Osteocyte (in vitro differentiated cells): ENCODE data around the gene SOCS7. TPM values are rescaled to one million over a fixed set of nuclear protein-coding genes. Genes with fewer than 3 reads are reported as not detected.

Experiments used
- DNase-seq: peaks from one replicate; pipeline ENCODE4 v3.0.0; 2021; ENCODE audit warnings: mixed read lengths; ENCODE audit not compliant: unreplicated experiment; ENCODE audit errors: extremely low spot score
- H3K27ac Mint-ChIP-seq: one replicate; pipeline ENCODE4 v1.8.0; 2021; ENCODE audit warnings: mild to moderate bottlenecking, mixed read lengths; ENCODE audit not compliant: unreplicated experiment
- H3K27me3 Mint-ChIP-seq: one replicate; pipeline ENCODE4 v1.8.0; 2021; ENCODE audit warnings: mixed read lengths; ENCODE audit not compliant: unreplicated experiment
- H3K36me3 Mint-ChIP-seq: one replicate; pipeline ENCODE4 v1.8.0; 2021; ENCODE audit warnings: mixed read lengths; ENCODE audit not compliant: unreplicated experiment
- H3K4me1 Mint-ChIP-seq: one replicate; pipeline ENCODE4 v1.8.0; 2021; ENCODE audit warnings: mixed read lengths; ENCODE audit not compliant: unreplicated experiment
- H3K4me3 Mint-ChIP-seq: one replicate; pipeline ENCODE4 v1.8.0; 2021; ENCODE audit warnings: mild to moderate bottlenecking, moderate library complexity, mixed read lengths; ENCODE audit not compliant: unreplicated experiment
- H3K9me3 Mint-ChIP-seq: one replicate; pipeline ENCODE4 v1.8.0; 2021; ENCODE audit warnings: mixed read lengths; ENCODE audit not compliant: unreplicated experiment
- total RNA-seq: library from RNA; stranded (reverse); gene quantifications from 2 replicates; pipeline ENCODE4 v1.2.1, GENCODE V29; 2021
- TF ChIP-seq, protein P1 (sequence below): fragments of 200-600 bp; sonication (generic); IDR thresholded peaks from 2 replicates; pipeline ENCODE4 v1.5.0; 2021; ENCODE audit warnings: antibody characterized with exemption, mild to moderate bottlenecking, moderate library complexity

SOCS7 gene
- total RNA-seq, 1 donor from 2014 or later: 19.1 TPM

DNA sequence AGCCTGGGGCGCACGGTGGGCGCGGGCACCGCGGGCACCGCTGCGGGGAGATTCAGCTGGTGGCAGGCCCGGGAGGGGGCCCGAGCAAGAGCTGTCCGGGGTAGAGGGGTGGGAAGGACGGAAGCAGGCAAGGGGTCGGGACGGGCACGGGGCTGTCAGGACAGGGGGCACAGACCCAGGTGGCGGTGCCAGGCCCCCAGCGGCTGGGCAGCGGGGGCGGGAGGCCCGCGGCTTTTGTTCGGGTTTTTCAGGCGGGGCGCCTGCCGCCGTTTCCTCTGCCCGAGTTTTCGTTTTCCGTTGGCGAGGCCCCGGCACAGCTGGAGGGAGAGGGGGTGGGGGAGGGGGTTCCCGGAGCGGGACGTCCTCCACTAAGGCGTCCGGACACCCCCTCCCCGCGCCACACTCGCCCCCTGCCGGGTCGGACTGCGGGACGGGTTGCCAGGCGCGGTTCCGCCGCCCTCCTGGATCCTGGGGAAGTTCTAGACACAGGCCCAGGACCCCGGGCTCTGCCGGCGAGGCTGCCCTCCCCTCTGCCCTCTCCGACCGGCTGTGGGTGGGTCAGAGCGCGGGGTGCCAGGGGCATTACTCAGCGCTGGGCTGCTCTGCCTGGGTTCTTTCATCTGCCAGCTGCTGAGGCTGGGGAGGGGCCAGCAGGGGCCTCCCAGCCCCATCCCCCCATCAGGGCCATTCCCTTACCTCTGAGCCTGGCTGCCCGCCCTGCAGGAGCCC is 77.2 kb downstream of the SOCS7 start:
- DNase-seq: no peak
- H3K4me3 Mint-ChIP-seq: peak overlapping the region; percentile 69
- peak overlapping the region; percentile 81 for H3K27ac Mint-ChIP-seq
- peaks cover 72% of the 10 kb centered on the region for H3K4me1 Mint-ChIP-seq
- H3K27me3 Mint-ChIP-seq: no peaks in the 10 kb centered on the region
- no peaks in the 10 kb centered on the region for H3K9me3 Mint-ChIP-seq
- TF ChIP-seq, protein P1, sequence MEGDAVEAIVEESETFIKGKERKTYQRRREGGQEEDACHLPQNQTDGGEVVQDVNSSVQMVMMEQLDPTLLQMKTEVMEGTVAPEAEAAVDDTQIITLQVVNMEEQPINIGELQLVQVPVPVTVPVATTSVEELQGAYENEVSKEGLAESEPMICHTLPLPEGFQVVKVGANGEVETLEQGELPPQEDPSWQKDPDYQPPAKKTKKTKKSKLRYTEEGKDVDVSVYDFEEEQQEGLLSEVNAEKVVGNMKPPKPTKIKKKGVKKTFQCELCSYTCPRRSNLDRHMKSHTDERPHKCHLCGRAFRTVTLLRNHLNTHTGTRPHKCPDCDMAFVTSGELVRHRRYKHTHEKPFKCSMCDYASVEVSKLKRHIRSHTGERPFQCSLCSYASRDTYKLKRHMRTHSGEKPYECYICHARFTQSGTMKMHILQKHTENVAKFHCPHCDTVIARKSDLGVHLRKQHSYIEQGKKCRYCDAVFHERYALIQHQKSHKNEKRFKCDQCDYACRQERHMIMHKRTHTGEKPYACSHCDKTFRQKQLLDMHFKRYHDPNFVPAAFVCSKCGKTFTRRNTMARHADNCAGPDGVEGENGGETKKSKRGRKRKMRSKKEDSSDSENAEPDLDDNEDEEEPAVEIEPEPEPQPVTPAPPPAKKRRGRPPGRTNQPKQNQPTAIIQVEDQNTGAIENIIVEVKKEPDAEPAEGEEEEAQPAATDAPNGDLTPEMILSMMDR: no peak
- no peaks in the 10 kb centered on the region for H3K36me3 Mint-ChIP-seq

DNA sequence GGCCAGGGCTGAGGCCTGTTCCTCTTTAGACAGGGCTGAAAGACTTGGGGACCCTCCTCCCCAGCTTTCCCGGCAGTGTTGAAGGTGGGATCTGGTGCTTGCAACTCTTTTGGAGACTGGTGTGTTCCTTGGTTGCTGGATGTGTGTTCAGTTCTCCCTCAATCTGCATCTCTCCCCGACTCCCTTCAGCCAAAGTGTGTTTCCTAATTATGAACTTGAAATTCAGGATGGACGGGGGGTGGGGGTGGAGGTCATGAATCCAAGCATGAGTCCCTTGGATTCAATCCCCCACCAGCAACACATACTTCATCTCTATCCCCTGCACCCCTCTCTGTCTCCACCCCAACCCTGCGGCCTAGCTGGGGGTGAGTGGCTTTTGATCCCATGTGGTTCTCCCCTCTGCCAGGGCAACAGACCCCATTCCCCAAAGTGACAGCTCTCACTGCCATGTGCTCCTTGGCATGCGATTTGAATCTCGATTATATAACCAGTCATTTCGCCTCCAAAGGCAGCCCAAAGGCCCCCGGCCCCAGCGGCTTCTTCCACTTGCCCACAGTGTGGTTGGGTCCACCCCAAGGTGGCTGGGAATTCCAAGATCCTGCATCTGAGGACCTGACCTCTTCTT is 77.9 kb downstream of the SOCS7 start:
- no peaks in the 10 kb centered on the region for H3K36me3 Mint-ChIP-seq
- H3K27ac Mint-ChIP-seq: peak overlapping the region; percentile 81
- H3K27me3 Mint-ChIP-seq: no peaks in the 10 kb centered on the region
- H3K4me3 Mint-ChIP-seq: peak overlapping the region; percentile 69
- no peaks in the 10 kb centered on the region for H3K9me3 Mint-ChIP-seq
- TF ChIP-seq, protein P1: no peak
- DNase-seq: no peak
- peaks cover 72% of the 10 kb centered on the region for H3K4me1 Mint-ChIP-seq

DNA sequence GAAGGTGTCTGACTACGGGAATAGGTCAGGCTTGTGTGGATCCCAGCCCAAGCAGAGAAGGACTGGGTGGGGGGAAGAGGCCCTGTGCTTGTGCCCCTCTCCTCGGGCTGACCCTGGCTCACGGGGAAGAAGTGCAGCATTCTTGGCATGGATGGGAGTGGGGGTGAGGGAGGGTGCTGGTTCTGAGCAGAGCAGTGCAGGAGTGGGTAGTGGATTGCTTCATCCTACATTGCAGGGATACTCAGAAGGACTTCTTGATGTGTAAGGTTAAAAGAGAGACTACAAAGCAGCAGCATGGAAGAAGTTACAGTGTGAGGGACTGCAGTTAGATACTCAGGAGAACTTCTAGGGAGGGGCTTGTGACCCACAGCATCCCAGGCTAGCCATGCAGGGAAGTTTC is 78.7 kb downstream of the SOCS7 start:
- H3K4me1 Mint-ChIP-seq: peaks cover 72% of the 10 kb centered on the region
- no peaks in the 10 kb centered on the region for H3K27me3 Mint-ChIP-seq
- peak overlapping the region; percentile 81 for H3K27ac Mint-ChIP-seq
- H3K36me3 Mint-ChIP-seq: no peaks in the 10 kb centered on the region
- peak overlapping the region; percentile 69 for H3K4me3 Mint-ChIP-seq
- no peak for DNase-seq
- no peaks in the 10 kb centered on the region for H3K9me3 Mint-ChIP-seq
- TF ChIP-seq, protein P1: no peak

DNA sequence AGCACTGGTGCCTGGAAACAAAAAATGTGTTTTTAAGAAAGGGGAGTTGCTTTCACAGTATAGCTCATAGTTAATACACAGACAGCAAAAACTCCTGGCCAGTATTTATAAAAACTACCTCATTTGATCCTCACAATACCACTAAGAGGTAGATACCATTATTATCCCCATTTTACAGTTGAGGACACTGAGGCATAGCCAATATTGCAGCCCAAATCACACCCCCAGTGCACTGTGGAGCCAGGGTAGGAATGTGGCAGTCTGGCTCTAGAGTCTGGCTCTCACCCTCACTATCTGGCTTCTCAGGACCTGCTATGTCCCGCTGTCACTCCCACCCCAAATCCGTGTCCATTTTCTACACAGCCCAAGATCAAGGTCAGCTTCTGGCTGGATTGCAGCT is 79.2 kb downstream of the SOCS7 start:
- Mint-ChIP-seq H3K4me3 (no peak overlapping the region), H3K36me3 (no peaks in the 10 kb centered on the region), H3K9me3 (no peaks in the 10 kb centered on the region), H3K27me3 (no peaks in the 10 kb centered on the region), H3K4me1 (peaks cover 68% of the 10 kb centered on the region), H3K27ac (no peak overlapping the region)
- DNase-seq: no peak
- TF ChIP-seq, protein P1: no peak

DNA sequence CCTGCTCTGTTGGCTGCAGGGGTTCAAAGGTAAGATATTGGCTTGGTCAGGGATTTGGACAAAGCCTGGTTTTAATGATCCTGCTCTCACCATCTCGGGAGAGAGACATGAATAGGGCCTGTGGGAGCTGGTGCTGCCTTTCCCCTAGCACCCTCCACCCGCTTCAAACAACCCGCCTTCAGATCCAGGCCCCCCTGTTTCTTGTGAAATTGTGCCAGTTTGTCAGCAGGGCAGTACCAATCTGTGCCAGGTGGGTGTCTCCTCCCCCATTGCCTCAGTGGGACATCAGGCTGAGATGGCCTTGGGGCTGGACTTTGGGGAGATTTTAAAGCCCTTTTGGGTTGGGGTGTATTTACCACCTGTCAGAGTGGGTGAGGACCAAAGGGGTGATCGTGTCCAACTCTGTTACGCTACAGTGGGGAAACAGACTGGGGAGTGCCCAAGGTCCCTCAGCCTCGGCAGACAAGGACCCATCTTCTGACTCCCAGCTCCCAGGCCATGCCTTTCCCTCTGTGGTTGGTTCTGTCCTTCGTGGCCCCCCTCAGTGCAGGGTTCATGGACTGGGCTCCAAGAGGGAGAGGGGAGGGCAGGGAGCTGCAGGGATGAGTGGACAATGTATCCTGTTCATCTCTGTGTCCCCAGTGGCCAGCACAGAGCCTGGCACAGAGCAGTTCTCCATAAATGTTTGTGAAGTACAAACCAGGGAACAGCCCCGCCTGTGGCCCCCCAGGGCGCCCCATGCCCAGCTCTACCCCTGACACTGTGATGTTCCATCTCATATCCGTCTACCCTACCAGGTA is 79.9 kb downstream of the SOCS7 start:
- Mint-ChIP-seq H3K36me3 (no peaks in the 10 kb centered on the region), H3K27ac (no peak overlapping the region), H3K4me1 (peaks cover 67% of the 10 kb centered on the region), H3K4me3 (no peak overlapping the region), H3K27me3 (no peaks in the 10 kb centered on the region), H3K9me3 (no peaks in the 10 kb centered on the region)
- TF ChIP-seq, protein P1: no peak
- DNase-seq: no peak
